H1 (cell line): ENCODE data around the gene OTUD3.
"Not testable (repeated sequence)": the region's sequence is repeated elsewhere in the genome, so short reads cannot be mapped to it uniquely, and the experiment has no call there.

Experiments used
- ATF2 ChIP-seq: IDR thresholded peaks from 2 replicates; pipeline ENCODE4 v1.6.1; 2012; ENCODE audit warnings: low read length, inconsistent platforms
- POLR2A ChIP-seq, 2 experiments: IDR thresholded peaks; 1 replicate in 1 of 2; 2 replicates in 1 of 2; pipeline ENCODE4 v1.6.1; 2011; ENCODE audit warnings: low read depth in 2 of 2, low read length in 2 of 2, mild to moderate bottlenecking in 2 of 2; ENCODE audit errors: control extremely low read depth in 1 of 2
- POLR2AphosphoS5 ChIP-seq: IDR thresholded peaks from 2 replicates; pipeline ENCODE4 v1.6.1; 2011; ENCODE audit warnings: low read depth, low read length
- SP4 ChIP-seq: IDR thresholded peaks from 2 replicates; pipeline ENCODE4 v1.6.1; 2012; ENCODE audit warnings: low read length, inconsistent platforms

- not testable (repeated sequence) for TF ChIP-seq SP4; POLR2A (IDR thresholded peaks at IDR 0.05; ENCODE audit: control extremely low read depth in 1 of 2, low read depth in 2 of 2, low read length in 2 of 2); POLR2AphosphoS5; ATF2
Observed at GRCh38 chr1:19868575-19868974, 13.6 kb upstream of the OTUD3 start.
